GM12878 (cell line): ENCODE data around the gene SSR2. TPM values are rescaled to one million over a fixed set of nuclear protein-coding genes. Genes with fewer than 3 reads are reported as not detected.

ENCODE experiments used
- ATAC-seq: fragments of 200-7000 bp; cut with Tn5 transposase; 3 replicates; pipeline ENCODE4 v1.9.1; 2020; ENCODE audit warnings: mild to moderate bottlenecking, moderate library complexity
- BruUV-seq: library from RNA; stranded (reverse); fragments of 400-500 nt; replicated peaks from 2 replicates; lab custom pipeline; 2021; lab: Mats Ljungman, UMichigan
- CTCF ChIA-PET: fragments of 300-600 bp; sonication (Branson Sonifier 250); formaldehyde crosslinking; extraction: SDS; loops from one replicate; lab custom pipeline; 2021; ENCODE audit warnings: inconsistent platforms; lab: Yijun Ruan, JAX
- POLR2A ChIA-PET: fragments of 350-600 bp; formaldehyde crosslinking; extraction: SDS; loops from one replicate; lab custom pipeline; 2021; ENCODE audit warnings: inconsistent platforms; lab: Charles Lee
- RAD21 ChIA-PET: fragments of 300-600 bp; sonication (Branson Sonifier 250); formaldehyde crosslinking; loops from one replicate; lab custom pipeline; 2023; ENCODE audit warnings: antibody characterized with exemption; ENCODE audit not compliant: unreplicated experiment; lab: Charles Lee
- SMC1A ChIA-PET: fragments of 300-600 bp; sonication (Branson Sonifier 250); formaldehyde crosslinking; loops from one replicate; lab custom pipeline; 2023; ENCODE audit not compliant: unreplicated experiment, uncharacterized antibody; lab: Charles Lee
- DNase-seq: peaks from one replicate; pipeline ENCODE4 v3.0.0-alpha.2; 2011; ENCODE audit warnings: low read depth, low spot score
- FAIRE-seq: peaks from 3 replicates; lab custom pipeline; 2011; peaks lifted over from hg19 to GRCh38; lab: Jason Lieb, UNC
- H2AFZ ChIP-seq: 2 replicates; pipeline ENCODE4 v1.6.0; 2011; ENCODE audit warnings: low read depth, low read length, control low read depth; ENCODE audit not compliant: control insufficient read depth
- H3K27ac ChIP-seq: 2 replicates; pipeline ENCODE4 v1.5.1; 2011; ENCODE audit warnings: control low read depth; ENCODE audit not compliant: control insufficient read depth, insufficient read depth
- H3K27me3 ChIP-seq, 2 experiments: replicated peaks in 1 of 2; 2 replicates each; pipeline versions ENCODE4 v1.6.0 to v1.6.1; 2011; ENCODE audit warnings: low read length in 1 of 2; ENCODE audit not compliant: control insufficient read depth in 2 of 2, insufficient read depth in 2 of 2
- H3K36me3 ChIP-seq, 2 experiments: 2 replicates each; pipeline ENCODE4 v1.5.1; 2011; ENCODE audit warnings: low read length in 1 of 2; ENCODE audit not compliant: control insufficient read depth in 2 of 2, insufficient read depth in 2 of 2
- H3K4me1 ChIP-seq: 2 replicates; pipeline ENCODE4 v1.6.1; 2011; ENCODE audit warnings: mild to moderate bottlenecking, low read length, moderate library complexity, mixed read lengths; ENCODE audit not compliant: control insufficient read depth, insufficient read depth
- H3K4me2 ChIP-seq: 2 replicates; pipeline ENCODE4 v1.6.0; 2011; ENCODE audit warnings: control low read depth; ENCODE audit not compliant: control insufficient read depth, insufficient read depth
- H3K4me3 ChIP-seq: fragments of 200-600 bp; sonication (generic); 2 replicates; pipeline ENCODE4 v1.5.1; 2016
- H3K79me2 ChIP-seq: 2 replicates; pipeline ENCODE4 v1.6.0; 2011; ENCODE audit warnings: low read length; ENCODE audit not compliant: control insufficient read depth, insufficient read depth
- H3K9ac ChIP-seq: 2 replicates; pipeline ENCODE4 v1.8.0; 2011; ENCODE audit warnings: low read length, control low read depth, mixed read lengths; ENCODE audit not compliant: control insufficient read depth, insufficient read depth
- H3K9me3 ChIP-seq: replicated peaks from 3 replicates; pipeline ENCODE4 v1.5.1; 2011; ENCODE audit warnings: mild to moderate bottlenecking, low read length; ENCODE audit not compliant: control insufficient read depth, insufficient read depth
- H4K20me1 ChIP-seq: 2 replicates; pipeline ENCODE4 v1.6.0; 2011; ENCODE audit not compliant: control insufficient read depth, insufficient read depth
- BCL3 ChIP-seq: IDR thresholded peaks from 2 replicates; pipeline ENCODE4 v1.6.1; 2011; ENCODE audit warnings: borderline replicate concordance, low read depth, mild to moderate bottlenecking, moderate library complexity, low read length; ENCODE audit not compliant: insufficient read depth, poor library complexity, severe bottlenecking
- BMI1 ChIP-seq: fragments of 450-650 bp; IDR thresholded peaks from 2 replicates; pipeline ENCODE4 v1.6.1; 2016; ENCODE audit warnings: mild to moderate bottlenecking, moderate library complexity, borderline replicate concordance
- CBX5 ChIP-seq: sonication (generic); IDR thresholded peaks from 2 replicates; pipeline ENCODE4 v1.6.1; 2016; ENCODE audit warnings: low read depth, moderate library complexity, mild to moderate bottlenecking, inconsistent platforms
- CEBPZ ChIP-seq: fragments of 150-350 bp; IDR thresholded peaks from 2 replicates; pipeline ENCODE4 v1.6.1; 2016; ENCODE audit warnings: low read depth, low read length
- HDGF ChIP-seq: fragments of 450-650 bp; IDR thresholded peaks from 2 replicates; pipeline ENCODE4 v1.6.1; 2016; ENCODE audit warnings: antibody characterized with exemption
- IRF4 ChIP-seq: IDR thresholded peaks from 2 replicates; pipeline ENCODE4 v1.6.1; 2011; ENCODE audit warnings: low read depth, low read length
- TARDBP ChIP-seq: IDR thresholded peaks from 2 replicates; pipeline ENCODE4 v1.6.1; 2016; ENCODE audit warnings: borderline replicate concordance
- ZNF274 ChIP-seq: IDR thresholded peaks from one replicate; pipeline ENCODE4 v1.8.0; 2011; ENCODE audit not compliant: insufficient read length, insufficient read depth
- WGBS: methylation state at CpG from one replicate; pipeline ENCODE4 v1.1.6; 2016; ENCODE audit warnings: low lambda C conversion rate; ENCODE audit not compliant: insufficient replicate concordance, insufficient coverage; ENCODE audit errors: missing lambda C conversion rate; 5-methylcytosine and 5-hydroxymethylcytosine counted together
- in situ Hi-C: fragments of 300-500 bp; cut with MboI; formaldehyde crosslinking; loops from 9 replicates; pipeline ENCODE4 v1.14.3; 2018; ENCODE audit warnings: mixed read lengths
- intact Hi-C: fragments of 100-400 bp; cut with micrococcal nuclease; formaldehyde crosslinking; loops from one replicate; pipeline ENCODE4 v1.14.2; 2022; ENCODE audit not compliant: unreplicated experiment
- polyA plus RNA-seq, 11 experiments: library from polyadenylated mRNA; depleted of rRNA in 4 of 11; unstranded in 6 of 11; stranded (reverse) in 5 of 11; fragments of >200 nt; fragmentation: Nextera tagmentation in 4 of 11; fragmentation: Illumina TruSeq in 1 of 11; extraction: Ambion mirVana in 4 of 11; extraction: Trizol in 1 of 11; gene quantifications; 1 replicate in 1 of 11; 2 replicates in 10 of 11; pipeline versions ENCODE4 v1.2.1 to v1.2.3, GENCODE V29; 2011 to 2016; ENCODE audit warnings: inconsistent platforms in 2 of 11, missing spikeins in 2 of 11, low read depth in 1 of 11
- total RNA-seq, 4 experiments: library from RNA; depleted of rRNA in 3 of 4; stranded (reverse); fragments of >200 nt in 3 of 4; fragmentation: Illumina TruSeq in 1 of 4; extraction: Trizol in 1 of 4; gene quantifications; 2 replicates each; pipeline versions ENCODE4 v1.2.1 to v1.2.3, GENCODE V29; 2013 to 2021

The SSR2 gene
- total and polyA plus RNA-seq, 10 of the 15 experiments (the other 5 are each of a cell fraction or from before 2014, with no cell fraction given), result 207 to 553 (median 315) TPM

GRCh38 chr1:155976062-155976912 is 44.5 kb downstream of the SSR2 start (continued):
- TF ChIP-seq CEBPZ (no peak), BMI1 (no peak), TARDBP (no peak), ZNF274 (no peak), IRF4 (0 out of 2 replicates have a peak, but pooled peaks have one; percentile 31)

- Histone ChIP-seq H3K9me3 (no peaks in the 10 kb centered on the region), H3K4me3 (peak overlapping the region; percentile 100), H2AFZ (no peak overlapping the region), H4K20me1 (peaks cover 4% of the 10 kb centered on the region; the same call in 1 of the 2 replicates), H3K36me3 (peaks cover 0 to 2% of the 10 kb centered on the region in 2 experiments; a peak in 1 of 4 replicates), H3K79me2 (peaks cover 97% of the 10 kb centered on the region), H3K27me3 (no peaks in the 10 kb centered on the region), H3K4me2 (peak overlapping the region; percentile 86), H3K27ac (peak overlapping the region; percentile 97), H3K9ac (peak overlapping the region; percentile 95; the same call in 1 of the 2 replicates), H3K4me1 (peaks cover 26% of the 10 kb centered on the region)
- ChIA-PET POLR2A (interaction anchor here (0.6 to 14.9 kb wide), 12 partner anchors 8 to 118 kb away, joined by 3 to 273 read pairs (median 4); partner anchors contain the start of genes GON4L, KHDC4 and RXFP4), SMC1A (interaction anchor here (0.6 to 16.7 kb wide), 13 partner anchors 8 to 89 kb away, joined by 3 to 229 read pairs (median 7); partner anchors contain the start of genes KHDC4 and RXFP4), RAD21 (interaction anchor here (0.7 to 14.4 kb wide), 10 partner anchors 9 to 90 kb away, joined by 3 to 214 read pairs (median 44); partner anchors contain the start of genes KHDC4 and RXFP4), CTCF (interaction anchor here (1.0 to 14.7 kb wide), 12 partner anchors 8 to 117 kb away, joined by 3 to 227 read pairs (median 8); partner anchors contain the start of gene RXFP4)
- FAIRE-seq (no peak), DNase-seq (no peak), ATAC-seq (no peak)
- TF ChIP-seq CBX5, result no peak
- no peak for TF ChIP-seq BCL3
- TF ChIP-seq HDGF, result 0 out of 2 replicates have a peak, but pooled peaks have one; percentile 31
- in situ Hi-C loops, result no loop called here
- intact Hi-C loops, result loop anchor here (2.0 to 5.0 kb wide), 3 partner anchors 17 to 77 kb away; partner anchors contain the start of genes LAMTOR2 and UBQLN4
- 0% methylated on average over 4 of the region's 4 CpGs for WGBS
- no TSS peak for BruUV-seq
Observed at GRCh38 chr1:155975375-155976061, 45.2 kb downstream of the SSR2 start.
